GM18507 (cell line): ENCODE measurements around the gene TMEM220.
A peak's percentile ranks its signal among the peaks of the same experiment; 100 is the strongest.

Experiments
- DNase-seq: peaks from one replicate; pipeline ENCODE4 v3.0.0; 2011; ENCODE audit warnings: low read depth; ENCODE audit not compliant: insufficient read length; ENCODE audit errors: extremely low spot score
- FAIRE-seq: peaks from 2 replicates; lab custom pipeline; 2011; peaks lifted over from hg19 to GRCh38; lab: Jason Lieb, UNC

Gene TMEM220

GRCh38 chr17:10729334-10730193 lies at the start of gene TMEM220:
Gene TMEM220, minus strand, starts transcription at chr17:10730023. Its CDS starts 172 bp downstream, at chr17:10729851.
- peak; percentile 33 for FAIRE-seq

GRCh38 chr17:10779609-10780008 lies 49.8 kb upstream of the TMEM220 start:
- no peak for FAIRE-seq

More at GRCh38 chr17:10729334-10730193, at the start of gene TMEM220:
- peak; percentile 20 for DNase-seq

GRCh38 chr17:10777890-10778289 lies 48.1 kb upstream of the TMEM220 start:
- FAIRE-seq (no peak), DNase-seq (no peak)

More at GRCh38 chr17:10779609-10780008, 49.8 kb upstream of the TMEM220 start:
- no peak for DNase-seq

- no peak for DNase-seq
- FAIRE-seq, result no peak
Observed at GRCh38 chr17:10777131-10777807, 47.4 kb upstream of the TMEM220 start.

GRCh38 chr17:10776381-10776780 lies 46.6 kb upstream of the TMEM220 start:
- no peak for DNase-seq
- no peak for FAIRE-seq

- FAIRE-seq, result no peak
Observed at GRCh38 chr17:10775740-10776356, 46.0 kb upstream of the TMEM220 start.

GRCh38 chr17:10775058-10775457 lies 45.2 kb upstream of the TMEM220 start:
- no peak for FAIRE-seq
- DNase-seq, result no peak

More at GRCh38 chr17:10775740-10776356, 46.0 kb upstream of the TMEM220 start:
- DNase-seq, result no peak

GRCh38 chr17:10773391-10773790 lies 43.6 kb upstream of the TMEM220 start:
- FAIRE-seq, result no peak
- DNase-seq, result no peak

- no peak for DNase-seq
- no peak for FAIRE-seq
Observed at GRCh38 chr17:10772425-10773380, 42.9 kb upstream of the TMEM220 start.

- no peak for DNase-seq
- no peak for FAIRE-seq
Observed at GRCh38 chr17:10771148-10771547, 41.3 kb upstream of the TMEM220 start.

GRCh38 chr17:10769840-10770239 lies 40.0 kb upstream of the TMEM220 start:
- FAIRE-seq (no peak), DNase-seq (no peak)

- DNase-seq (no peak), FAIRE-seq (no peak)
Observed at GRCh38 chr17:10768750-10769251, 39.0 kb upstream of the TMEM220 start.

- FAIRE-seq, result no peak
- DNase-seq, result no peak
Observed at GRCh38 chr17:10767232-10767631, 37.4 kb upstream of the TMEM220 start.

GRCh38 chr17:10762037-10762436 lies 32.2 kb upstream of the TMEM220 start:
- DNase-seq (no peak), FAIRE-seq (no peak)

- FAIRE-seq (no peak), DNase-seq (no peak)
Observed at GRCh38 chr17:10761281-10761680, 31.5 kb upstream of the TMEM220 start.

GRCh38 chr17:10758062-10758461 lies 28.2 kb upstream of the TMEM220 start:
- no peak for FAIRE-seq

GRCh38 chr17:10757647-10758046 lies 27.8 kb upstream of the TMEM220 start:
- DNase-seq (no peak), FAIRE-seq (no peak)

More at GRCh38 chr17:10758062-10758461, 28.2 kb upstream of the TMEM220 start:
- DNase-seq, result no peak

- no peak for FAIRE-seq
- DNase-seq, result no peak
Observed at GRCh38 chr17:10757067-10757466, 27.2 kb upstream of the TMEM220 start.

GRCh38 chr17:10756619-10757018 lies 26.8 kb upstream of the TMEM220 start:
- no peak for DNase-seq
- no peak for FAIRE-seq
